Panc1 (cell line): ENCODE measurements around the gene FCN2. TPM values are rescaled to one million over a fixed set of nuclear protein-coding genes. Genes with fewer than 3 reads are reported as not detected.

Source experiments
- ATAC-seq: fragments of 200-7000 bp; cut with Tn5 transposase; 2 replicates; pipeline ENCODE4 v1.9.1; 2020; ENCODE audit warnings: mild to moderate bottlenecking, moderate library complexity
- BruUV-seq: library from RNA; stranded (reverse); fragments of 400-500 nt; replicated peaks from 2 replicates; lab custom pipeline; 2021; lab: Mats Ljungman, UMichigan
- CTCF ChIA-PET: fragments of 300-600 bp; sonication (Branson Sonifier 250); formaldehyde crosslinking; loops from one replicate; lab custom pipeline; 2022; ENCODE audit warnings: antibody characterized with exemption; lab: Charles Lee
- POLR2A ChIA-PET: fragments of 300-600 bp; sonication (Branson Sonifier 250); formaldehyde crosslinking; loops from one replicate; lab custom pipeline; 2022; ENCODE audit warnings: antibody characterized with exemption; lab: Charles Lee
- DNase-seq: peaks from one replicate; pipeline ENCODE4 v3.0.0-alpha.2; 2010; ENCODE audit warnings: low read depth, low spot score
- H3K27ac ChIP-seq: 2 replicates; pipeline ENCODE4 v1.5.1; 2011; ENCODE audit warnings: mild to moderate bottlenecking, low read length, inconsistent platforms
- H3K27me3 ChIP-seq: fragments of 200-500 bp; sonication (Bioruptor generic); 2 replicates; pipeline ENCODE4 v1.6.0; 2014; ENCODE audit warnings: low read length, inconsistent platforms; ENCODE audit not compliant: control insufficient read depth, insufficient read depth
- H3K36me3 ChIP-seq: fragments of 200-500 bp; sonication (Bioruptor generic); 2 replicates; pipeline ENCODE4 v1.5.1; 2014; ENCODE audit warnings: inconsistent platforms, mild to moderate bottlenecking, low read length, moderate library complexity; ENCODE audit not compliant: control insufficient read depth, insufficient read depth
- H3K4me1 ChIP-seq: 2 replicates; pipeline ENCODE4 v1.5.1; 2011; ENCODE audit warnings: inconsistent platforms, mild to moderate bottlenecking, low read length, moderate library complexity; ENCODE audit not compliant: control insufficient read depth, insufficient read depth
- H3K4me3 ChIP-seq, 2 experiments: 2 replicates each; pipeline ENCODE4 v1.5.1; 2011 to 2012; ENCODE audit warnings: low read depth in 2 of 2, low read length in 2 of 2, mild to moderate bottlenecking in 2 of 2, inconsistent platforms in 1 of 2, moderate library complexity in 1 of 2
- H3K9me3 ChIP-seq: fragments of 200-500 bp; sonication (Bioruptor generic); 2 replicates; pipeline ENCODE4 v1.5.1; 2014; ENCODE audit warnings: low read depth, mild to moderate bottlenecking, inconsistent platforms, low read length, moderate library complexity; ENCODE audit not compliant: control insufficient read depth, insufficient read depth
- CTCF ChIP-seq: fragments of 450-650 bp; IDR thresholded peaks from 2 replicates; pipeline ENCODE4 v1.5.1; 2017; ENCODE audit warnings: mild to moderate bottlenecking
- POLR2AphosphoS5 ChIP-seq: IDR thresholded peaks from 2 replicates; pipeline ENCODE4 v1.6.1; 2012; ENCODE audit warnings: mild to moderate bottlenecking, low read depth, low read length, moderate library complexity
- REST ChIP-seq, 2 experiments: IDR thresholded peaks; 2 replicates each; pipeline ENCODE4 v1.6.1; 2011 to 2012; ENCODE audit warnings: low read depth in 2 of 2, control low read depth in 1 of 2, low read length in 1 of 2, mild to moderate bottlenecking in 1 of 2, moderate library complexity in 1 of 2; ENCODE audit not compliant: insufficient read depth in 1 of 2
- SIN3A ChIP-seq: IDR thresholded peaks from 2 replicates; pipeline ENCODE4 v1.6.1; 2012; ENCODE audit warnings: low read depth, mild to moderate bottlenecking, low read length, moderate library complexity, borderline replicate concordance; ENCODE audit not compliant: insufficient read depth
- TCF7L2 ChIP-seq: IDR thresholded peaks from 2 replicates; pipeline ENCODE4 v1.6.1; 2011; ENCODE audit warnings: mild to moderate bottlenecking, low read depth, low read length, inconsistent platforms
- in situ Hi-C: cut with HindIII; loops from 2 replicates; pipeline ENCODE4 v1.10.0; 2016; ENCODE audit warnings: low sequenced_read_pairs, low pct_unique_long_range_greater_than_20kb
- intact Hi-C: fragments of 100-400 bp; cut with micrococcal nuclease; formaldehyde crosslinking; loops from one replicate; pipeline ENCODE4 v1.10.0; 2022; ENCODE audit not compliant: unreplicated experiment
- total RNA-seq: library from RNA; stranded (reverse); gene quantifications from one replicate; pipeline ENCODE4 v1.2.1, GENCODE V29; 2021; ENCODE audit not compliant: unreplicated experiment

FCN2 gene
- total RNA-seq, 1 experiment from 2014 or later: not detected

GRCh38 chr9:134842321-134842720, 38.3 kb upstream of the FCN2 start:
- H3K36me3 ChIP-seq: no peaks in the 10 kb centered on the region
- BruUV-seq: no TSS peak

GRCh38 chr9:134843740-134844139, 36.9 kb upstream of the FCN2 start:
- ATAC-seq (no peak), DNase-seq (no peak)
- intact Hi-C loops: no loop called here
- ChIA-PET POLR2A (no interaction called here), CTCF (no interaction called here)
- no peaks in the 10 kb centered on the region for H3K9me3 ChIP-seq
- no peaks in the 10 kb centered on the region for H3K27me3 ChIP-seq
- TF ChIP-seq TCF7L2 (no peak), CTCF (no peak), SIN3A (no peak)
- no peak overlapping the region for H3K4me3 ChIP-seq
- in situ Hi-C loops: no loop called here
- no peaks in the 10 kb centered on the region for H3K4me1 ChIP-seq
- no peak overlapping the region for H3K27ac ChIP-seq
- no peaks in the 10 kb centered on the region for H3K36me3 ChIP-seq
- BruUV-seq: no TSS peak

More at GRCh38 chr9:134842321-134842720, 38.3 kb upstream of the FCN2 start:
- in situ Hi-C loops: no loop called here
- no peak overlapping the region for H3K27ac ChIP-seq
- no peak for DNase-seq
- intact Hi-C loops: no loop called here
- ATAC-seq: no peak
- POLR2A ChIA-PET: no interaction called here
- no peak overlapping the region for H3K4me3 ChIP-seq
- no peak for TF ChIP-seq CTCF
- TF ChIP-seq TCF7L2: no peak
- no peak for TF ChIP-seq POLR2AphosphoS5
- no peak for TF ChIP-seq SIN3A
- no peak for TF ChIP-seq REST (IDR thresholded peaks at IDR 0.05; ENCODE audit: insufficient read depth in 1 of 2, low read depth in 2 of 2, low read length in 1 of 2)
- no peaks in the 10 kb centered on the region for H3K4me1 ChIP-seq
- no peaks in the 10 kb centered on the region for H3K27me3 ChIP-seq
- H3K9me3 ChIP-seq: no peaks in the 10 kb centered on the region
- CTCF ChIA-PET: no interaction called here
